Neural cell (in vitro differentiated cells): ENCODE data around the gene IRF8. TPM values are rescaled to one million over a fixed set of nuclear protein-coding genes. Genes with fewer than 3 reads are reported as not detected.

Source experiments
- H2AFZ ChIP-seq: fragments of 200-600, 300-800 bp; sonication (generic), shearing (Covaris generic); 2 replicates; pipeline ENCODE4 v1.6.0; 2014; ENCODE audit warnings: low read depth, mild to moderate bottlenecking, antibody characterized with exemption, low read length, moderate library complexity
- H3F3A ChIP-seq: fragments of 200-600 bp; shearing (Covaris generic); 2 replicates; pipeline ENCODE4 v1.6.1; 2016; ENCODE audit warnings: mild to moderate bottlenecking, moderate library complexity, mixed read lengths, antibody characterized with exemption, low read length; ENCODE audit not compliant: insufficient read depth, poor library complexity, severe bottlenecking
- H3K27ac ChIP-seq: fragments of 200-600, 300-800 bp; sonication (generic), shearing (Covaris generic); 2 replicates; pipeline ENCODE4 v1.5.1; 2014; ENCODE audit warnings: mild to moderate bottlenecking, low read length, moderate library complexity
- H3K27me3 ChIP-seq: fragments of 300-800, 200-600 bp; sonication (generic), shearing (Covaris generic); 2 replicates; pipeline ENCODE4 v1.6.0; 2014; ENCODE audit warnings: mild to moderate bottlenecking, low read depth, low read length, moderate library complexity; ENCODE audit not compliant: insufficient read depth
- H3K36me3 ChIP-seq: fragments of 300-800, 200-600 bp; sonication (generic), shearing (Covaris generic); 2 replicates; pipeline ENCODE4 v1.5.1; 2014; ENCODE audit warnings: mild to moderate bottlenecking, antibody characterized with exemption, low read length, moderate library complexity; ENCODE audit not compliant: insufficient read depth
- H3K4me2 ChIP-seq: fragments of 300-800, 200-600 bp; sonication (generic), shearing (Covaris generic); 2 replicates; pipeline ENCODE4 v1.6.0; 2014; ENCODE audit warnings: mild to moderate bottlenecking, low read length
- H3K4me3 ChIP-seq: fragments of 300-800, 200-600 bp; sonication (generic), shearing (Covaris generic); 2 replicates; pipeline ENCODE4 v1.5.1; 2014; ENCODE audit warnings: mild to moderate bottlenecking, low read length, moderate library complexity
- H3K79me2 ChIP-seq: fragments of 200-600 bp; shearing (Covaris generic); replicated peaks from 2 replicates; pipeline ENCODE4 v1.6.0; 2014; ENCODE audit warnings: mild to moderate bottlenecking, low read length, moderate library complexity; ENCODE audit not compliant: insufficient read depth
- H3K9ac ChIP-seq: fragments of 300-800, 200-600 bp; sonication (generic), shearing (Covaris generic); 2 replicates; pipeline ENCODE4 v1.6.1; 2016; ENCODE audit warnings: mild to moderate bottlenecking, low read length, mixed read lengths
- H3K9me2 ChIP-seq: fragments of 200-600 bp; shearing (Covaris generic); 2 replicates; pipeline ENCODE4 v1.6.1; 2016; ENCODE audit warnings: mild to moderate bottlenecking, low read length, mixed read lengths; ENCODE audit not compliant: insufficient read depth
- H3K9me3 ChIP-seq: fragments of 200-600, 300-800 bp; sonication (generic), shearing (Covaris generic); 2 replicates; pipeline ENCODE4 v1.6.1; 2016; ENCODE audit warnings: mild to moderate bottlenecking, mixed run types, low read length, moderate library complexity, mixed read lengths
- H4K20me1 ChIP-seq: fragments of 200-600 bp; shearing (Covaris generic); 2 replicates; pipeline ENCODE4 v1.6.1; 2016; ENCODE audit warnings: mild to moderate bottlenecking, mixed run types; ENCODE audit not compliant: insufficient read depth
- CTCF ChIP-seq: fragments of 450-650 bp; IDR thresholded peaks from 2 replicates; pipeline ENCODE4 v1.5.1; 2014; ENCODE audit warnings: antibody characterized with exemption, mild to moderate bottlenecking, moderate library complexity; ENCODE audit not compliant: poor library complexity, severe bottlenecking
- EP300 ChIP-seq: fragments of 450-650 bp; conservative IDR thresholded peaks from 2 replicates; pipeline ENCODE4 v1.6.1; 2014; ENCODE audit warnings: antibody characterized with exemption, mild to moderate bottlenecking, moderate library complexity; ENCODE audit not compliant: poor library complexity, severe bottlenecking
- EZH2 ChIP-seq: fragments of 200-600, 300-800 bp; shearing (Covaris generic), sonication (generic); IDR thresholded peaks from 2 replicates; pipeline ENCODE4 v1.6.1; 2014; ENCODE audit warnings: antibody characterized with exemption, low read length, borderline replicate concordance, mild to moderate bottlenecking; ENCODE audit not compliant: insufficient read depth, poor library complexity, severe bottlenecking
- MXI1 ChIP-seq: fragments of 450-650 bp; conservative IDR thresholded peaks from 2 replicates; pipeline ENCODE4 v1.6.1; 2014; ENCODE audit warnings: antibody characterized with exemption, mild to moderate bottlenecking; ENCODE audit not compliant: poor library complexity, severe bottlenecking
- POLR2AphosphoS5 ChIP-seq: IDR thresholded peaks from 2 replicates; pipeline ENCODE4 v1.6.1; 2012
- RAD21 ChIP-seq: fragments of 450-650 bp; conservative IDR thresholded peaks from 2 replicates; pipeline ENCODE4 v1.6.1; 2014; ENCODE audit warnings: antibody characterized with exemption, mild to moderate bottlenecking, moderate library complexity
- REST ChIP-seq: IDR thresholded peaks from 2 replicates; pipeline ENCODE4 v1.6.1; 2012; ENCODE audit warnings: borderline replicate concordance
- SMC3 ChIP-seq: fragments of 450-650 bp; conservative IDR thresholded peaks from 2 replicates; pipeline ENCODE4 v1.6.1; 2014; ENCODE audit warnings: antibody characterized with exemption, mild to moderate bottlenecking, moderate library complexity; ENCODE audit not compliant: poor library complexity
- TAF1 ChIP-seq: IDR thresholded peaks from 2 replicates; pipeline ENCODE4 v1.6.1; 2012; ENCODE audit warnings: low read depth
- polyA plus RNA-seq: library from polyadenylated mRNA; depleted of rRNA; stranded (reverse); fragments of >200 nt; gene quantifications from 2 replicates; pipeline ENCODE4 v1.2.3, GENCODE V29; 2014

IRF8 gene
- polyA plus RNA-seq, 1 donor from 2014 or later, result not detected

- Histone ChIP-seq H3F3A (no peaks in the 10 kb centered on the region), H3K27me3 (no peaks in the 10 kb centered on the region), H3K79me2 (no peaks in the 10 kb centered on the region), H3K36me3 (no peaks in the 10 kb centered on the region), H2AFZ (no peak overlapping the region), H3K4me2 (no peak overlapping the region), H3K4me3 (no peak overlapping the region), H3K9ac (no peak overlapping the region), H3K27ac (no peak overlapping the region), H3K9me2 (no peaks in the 10 kb centered on the region), H4K20me1 (no peaks in the 10 kb centered on the region), H3K9me3 (no peaks in the 10 kb centered on the region)
- TF ChIP-seq TAF1 (no peak), EP300 (no peak), REST (no peak), MXI1 (no peak), POLR2AphosphoS5 (no peak), RAD21 (no peak), CTCF (no peak), EZH2 (no peak), SMC3 (no peak)
These were observed 20.1 kb upstream of the IRF8 start for GRCh38 chr16:85878875-85879274.

GRCh38 chr16:85879549-85879948, 19.4 kb upstream of the IRF8 start:
- no peaks in the 10 kb centered on the region for H3K9me2 ChIP-seq
- TF ChIP-seq CTCF (no peak), REST (no peak)
- H3K27ac ChIP-seq, result no peak overlapping the region
- H2AFZ ChIP-seq, result no peak overlapping the region
- no peaks in the 10 kb centered on the region for H3K36me3 ChIP-seq
- H3K9ac ChIP-seq, result no peak overlapping the region
- H3K79me2 ChIP-seq, result no peaks in the 10 kb centered on the region
- H3K4me2 ChIP-seq, result no peak overlapping the region
- no peaks in the 10 kb centered on the region for H3K9me3 ChIP-seq
- no peaks in the 10 kb centered on the region for H4K20me1 ChIP-seq
- H3K4me3 ChIP-seq, result no peak overlapping the region
- H3K27me3 ChIP-seq, result no peaks in the 10 kb centered on the region
- H3F3A ChIP-seq, result no peaks in the 10 kb centered on the region
